K562 (cell line): ENCODE data around the gene PRDM4. TPM values are rescaled to one million over a fixed set of nuclear protein-coding genes. Genes with fewer than 3 reads are reported as not detected.

Experiments used
- ATAC-seq: fragments of 200-7000 bp; cut with Tn5 transposase; 3 replicates; pipeline ENCODE4 v1.9.1; 2020; ENCODE audit warnings: moderate library complexity
- BruUV-seq: library from RNA; stranded (reverse); fragments of 400-500 nt; replicated peaks from 2 replicates; lab custom pipeline; 2021; lab: Mats Ljungman, UMichigan
- CTCF ChIA-PET: fragments of 300-600 bp; formaldehyde crosslinking; extraction: SDS; loops from one replicate; lab custom pipeline; 2021; ENCODE audit warnings: low intra/inter-chr PET ratio; lab: Yijun Ruan, JAX
- POLR2A ChIA-PET: fragments of 300-600, 350-650 bp; sonication (Branson Sonifier 250); formaldehyde crosslinking; extraction: SDS; loops from one replicate; lab custom pipeline; 2021; ENCODE audit warnings: antibody characterized with exemption, inconsistent platforms; lab: Yijun Ruan, JAX
- DNase-seq, 4 experiments: peaks; one replicate each; pipeline versions ENCODE4 v3.0.0 to v3.0.0-alpha.2; 2011 to 2018; ENCODE audit warnings: low spot score in 3 of 4, mixed read lengths in 3 of 4; ENCODE audit errors: extremely low read depth in 1 of 4
- FAIRE-seq: peaks from 2 replicates; lab custom pipeline; 2011; peaks lifted over from hg19 to GRCh38; lab: Jason Lieb, UNC
- H2AFZ ChIP-seq: 2 replicates; pipeline ENCODE4 v1.6.0; 2011; ENCODE audit warnings: low read depth, low read length, control low read depth, inconsistent platforms
- H3K27ac ChIP-seq: fragments of 200-600 bp; 3 replicates; pipeline ENCODE4 v1.8.0; 2011; ENCODE audit warnings: low read depth, mild to moderate bottlenecking, control low read depth, inconsistent platforms, low read length, moderate library complexity, mixed read lengths; ENCODE audit errors: extremely low read depth
- H3K27me3 ChIP-seq, 2 experiments: fragments of 300-600 bp in 1 of 2; 2 replicates in 1 of 2; 3 replicates in 1 of 2; pipeline versions ENCODE4 v1.6.0 to v1.8.0; 2011; ENCODE audit warnings: inconsistent platforms in 2 of 2, low read length in 2 of 2, mild to moderate bottlenecking in 1 of 2, mixed read lengths in 1 of 2, moderate library complexity in 1 of 2; ENCODE audit not compliant: control insufficient read depth in 2 of 2, insufficient read depth in 2 of 2
- H3K36me3 ChIP-seq: fragments of 300-600 bp; 3 replicates; pipeline ENCODE4 v1.8.0; 2011; ENCODE audit warnings: mild to moderate bottlenecking, low read length, inconsistent platforms; ENCODE audit not compliant: control insufficient read depth, insufficient read depth
- H3K4me1 ChIP-seq, 2 experiments: fragments of 200-600 bp in 1 of 2; replicated peaks in 1 of 2; 2 replicates in 1 of 2; 3 replicates in 1 of 2; pipeline versions ENCODE4 v1.5.1 to v1.8.0; 2011; ENCODE audit warnings: inconsistent platforms in 2 of 2, low read length in 2 of 2, mild to moderate bottlenecking in 1 of 2, mixed read lengths in 1 of 2, moderate library complexity in 1 of 2; ENCODE audit not compliant: control insufficient read depth in 2 of 2, insufficient read depth in 2 of 2
- H3K4me2 ChIP-seq: 2 replicates; pipeline ENCODE4 v1.6.1; 2011; ENCODE audit warnings: low read length, control low read depth, inconsistent platforms, mixed read lengths; ENCODE audit not compliant: insufficient read depth
- H3K4me3 ChIP-seq: fragments of 200-600 bp; sonication (generic), shearing (Covaris generic); 2 replicates; pipeline ENCODE4 v1.5.1; 2016; ENCODE audit warnings: control low read depth, inconsistent platforms
- H3K79me2 ChIP-seq: fragments of 200-600 bp; 3 replicates; pipeline ENCODE4 v1.8.0; 2011; ENCODE audit warnings: low read length, inconsistent platforms; ENCODE audit not compliant: control insufficient read depth, insufficient read depth
- H3K9ac ChIP-seq, 2 experiments: 2 replicates each; pipeline versions ENCODE4 v1.6.0 to v1.6.1; 2011; ENCODE audit warnings: low read depth in 2 of 2, low read length in 2 of 2, control low read depth in 1 of 2, inconsistent platforms in 1 of 2, mild to moderate bottlenecking in 1 of 2, mixed read lengths in 1 of 2; ENCODE audit not compliant: insufficient read depth in 1 of 2
- H3K9me1 ChIP-seq: one replicate; pipeline ENCODE4 v1.6.0; 2011; ENCODE audit warnings: inconsistent platforms, mild to moderate bottlenecking, low read length, moderate library complexity; ENCODE audit not compliant: control insufficient read depth, insufficient read depth
- H3K9me3 ChIP-seq: replicated peaks from 2 replicates; pipeline ENCODE4 v1.5.1; 2011; ENCODE audit warnings: low read depth, low read length, inconsistent platforms; ENCODE audit not compliant: control insufficient read depth, insufficient read depth
- H4K20me1 ChIP-seq: replicated peaks from 2 replicates; pipeline ENCODE4 v1.6.1; 2011; ENCODE audit warnings: low read length, inconsistent platforms, mixed read lengths; ENCODE audit not compliant: control insufficient read depth, insufficient read depth
- ATF7 ChIP-seq: fragments of 450-650 bp; IDR thresholded peaks from 2 replicates; pipeline ENCODE4 v1.7.1; 2014; ENCODE audit warnings: mild to moderate bottlenecking, moderate library complexity
- CCNT2 ChIP-seq: IDR thresholded peaks from 2 replicates; pipeline ENCODE4 v1.6.1; 2011; ENCODE audit warnings: borderline replicate concordance, low read depth, mild to moderate bottlenecking, moderate library complexity, mixed read lengths, low read length; ENCODE audit not compliant: insufficient read length; ENCODE audit errors: extremely low read depth
- FUS ChIP-seq: fragments of 200-400 bp; formaldehyde crosslinking; optimal IDR thresholded peaks from 2 replicates; pipeline ENCODE3; 2017; ENCODE audit warnings: low read depth, low read length
- LARP7 ChIP-seq: fragments of 450-650 bp; IDR thresholded peaks from 2 replicates; pipeline ENCODE4 v1.6.1; 2016
- NKRF ChIP-seq: fragments of 450-650 bp; IDR thresholded peaks from 2 replicates; pipeline ENCODE4 v1.6.1; 2016; ENCODE audit warnings: borderline replicate concordance
- PHF8 ChIP-seq: fragments of 200-600 bp; sonication (generic); IDR thresholded peaks from 2 replicates; pipeline ENCODE4 v1.6.1; 2012; ENCODE audit warnings: mixed run types, mild to moderate bottlenecking, inconsistent platforms, low read length, moderate library complexity, borderline replicate concordance
- POLR2B ChIP-seq: fragments of 450-650 bp; IDR thresholded peaks from 2 replicates; pipeline ENCODE4 v1.6.1; 2018; ENCODE audit warnings: low read depth; ENCODE audit not compliant: partially characterized antibody
- POLR3G ChIP-seq: IDR thresholded peaks from 2 replicates; pipeline ENCODE4 v1.6.1; 2011; ENCODE audit not compliant: insufficient read length, insufficient replicate concordance; ENCODE audit errors: extremely low read depth
- RHOXF2B ChIP-seq: fragments of 250-450 bp; sonication (Bioruptor Pico); conservative IDR thresholded peaks from 2 replicates; pipeline ENCODE4 v1.5.1; 2021
- SIN3B ChIP-seq: fragments of 450-650 bp; IDR thresholded peaks from 2 replicates; pipeline ENCODE4 v1.6.1; 2017; ENCODE audit warnings: low read depth, mild to moderate bottlenecking, moderate library complexity
- SMAD3 ChIP-seq: fragments of 450-650 bp; formaldehyde crosslinking; conservative IDR thresholded peaks from 2 replicates; pipeline ENCODE4 v1.4.0; 2020; ENCODE audit warnings: mild to moderate bottlenecking
- SMARCA4 ChIP-seq: fragments of 450-650 bp; IDR thresholded peaks from 2 replicates; pipeline ENCODE4 v1.6.1; 2016
- SNIP1 ChIP-seq: fragments of 450-650 bp; IDR thresholded peaks from 2 replicates; pipeline ENCODE4 v1.7.1; 2017; ENCODE audit warnings: low read depth, mild to moderate bottlenecking
- ZNF282 ChIP-seq: sonication (generic); formaldehyde crosslinking; IDR thresholded peaks from 2 replicates; pipeline ENCODE4 v1.8.1; 2023; ENCODE audit warnings: missing genetic modification reagents
- ZNF436 ChIP-seq: fragments of 250-450, 450-650 bp; sonication (Bioruptor Pico); formaldehyde crosslinking; IDR thresholded peaks from 2 replicates; pipeline ENCODE4 v1.7.0; 2020; ENCODE audit warnings: mild to moderate bottlenecking
- WGBS: fragments of 100-300 bp; shearing (Covaris generic); methylation state at CpG from one replicate; pipeline ENCODE4 v1.1.6; 2016; ENCODE audit warnings: low coverage, mixed read lengths; ENCODE audit not compliant: insufficient coverage; ENCODE audit errors: missing lambda C conversion rate; 5-methylcytosine and 5-hydroxymethylcytosine counted together
- in situ Hi-C: fragments of 300-500 bp; cut with MboI; formaldehyde crosslinking; loops from 4 replicates; pipeline ENCODE4 v1.15.0; 2018; ENCODE audit warnings: inconsistent platforms, mixed read lengths
- intact Hi-C: fragments of 100-400 bp; cut with micrococcal nuclease; formaldehyde crosslinking; loops from 2 replicates; pipeline ENCODE4 v1.14.2; 2022
- polyA plus RNA-seq, 8 experiments: library from polyadenylated mRNA; depleted of rRNA in 4 of 8; stranded (reverse) in 5 of 8; unstranded in 3 of 8; fragments of >200 nt; fragmentation: Nextera tagmentation in 2 of 8; fragmentation: Illumina TruSeq in 1 of 8; extraction: Ambion mirVana in 2 of 8; extraction: Trizol in 1 of 8; gene quantifications; 2 replicates each; pipeline versions ENCODE4 v1.2.1 to v1.2.3, GENCODE V29; 2011 to 2014; ENCODE audit warnings: inconsistent platforms in 1 of 8, missing spikeins in 1 of 8
- total RNA-seq, 7 experiments: library from RNA; depleted of rRNA in 6 of 7; stranded (reverse); fragments of >200 nt in 6 of 7; fragmentation: Illumina TruSeq in 2 of 7; extraction: Trizol in 2 of 7; gene quantifications; 2 replicates each; pipeline versions ENCODE4 v1.2.1 to v1.2.3, GENCODE V29; 2011 to 2021; ENCODE audit warnings: low replicate concordance in 1 of 7

The PRDM4 gene
- total and polyA plus RNA-seq, 9 of the 15 experiments (the other 6 are each of a cell fraction or from before 2014, with no cell fraction given): 5.9 to 26.0 (median 20.0) TPM

- in situ Hi-C loops: no loop called here
- POLR2A ChIA-PET: interaction anchor here (0.6 kb wide), 1 partner anchor 1951 kb away, joined by 3 read pairs; no protein-coding TSS in a partner anchor
- peak; percentile 6 for FAIRE-seq
These were observed 30.6 kb upstream of the PRDM4 start for GRCh38 chr12:107791465-107792089.

More at GRCh38 chr12:107791465-107792089, 30.6 kb upstream of the PRDM4 start:
- Histone ChIP-seq H3K27ac (no peak overlapping the region), H3K79me2 (no peaks in the 10 kb centered on the region), H2AFZ (no peak overlapping the region), H3K4me1 (no peaks in the 10 kb centered on the region), H3K9me1 (no peaks in the 10 kb centered on the region), H3K36me3 (no peaks in the 10 kb centered on the region), H3K9ac (no peak overlapping the region), H3K9me3 (no peaks in the 10 kb centered on the region), H3K27me3 (peaks cover 9 to 12% of the 10 kb centered on the region in 2 experiments), H3K4me3 (no peak overlapping the region), H3K4me2 (no peak overlapping the region), H4K20me1 (no peaks in the 10 kb centered on the region)
- ATAC-seq: no peak
- intact Hi-C loops: no loop called here
- CTCF ChIA-PET: interaction anchor here (0.7 kb wide), 1 partner anchor 121 kb away, joined by 3 read pairs; no protein-coding TSS in a partner anchor
- WGBS: 0% methylated on average over 1 of the region's 1 CpG
- BruUV-seq: no TSS peak
- TF ChIP-seq NKRF: no peak
- no peak for TF ChIP-seq ATF7
- no peak for TF ChIP-seq LARP7
- TF ChIP-seq FUS: no peak
- no peak for TF ChIP-seq POLR2B
- TF ChIP-seq PHF8: no peak
- TF ChIP-seq SMAD3: no peak
- no peak for TF ChIP-seq SNIP1
- TF ChIP-seq RHOXF2B (CRISPR knock-in tag): no peak
- no peak for TF ChIP-seq SMARCA4
- no peak for TF ChIP-seq ZNF282
- no peak for TF ChIP-seq POLR3G
- TF ChIP-seq SIN3B: no peak
- TF ChIP-seq CCNT2: no peak
- no peak for TF ChIP-seq ZNF436 (CRISPR knock-in tag)
- DNase-seq: no peak
